ENCODE data around the gene RASL10A.

Gene RASL10A

GRCh38 chr22:29291215-29291614 lies 24.3 kb downstream of the RASL10A start:
- DNase-seq (ENCODE audit: extremely low read depth, low read depth), result no peak
- no peak for TF ChIP-seq CTCF (IDR thresholded peaks at IDR 0.05; ENCODE audit: low read depth, low read length)

- TF ChIP-seq CTCF (IDR thresholded peaks at IDR 0.05; ENCODE audit: low read depth, low read length), result no peak
- no peak for DNase-seq (ENCODE audit: extremely low read depth, low read depth)
These were observed 25.4 kb downstream of the RASL10A start for GRCh38 chr22:29290061-29290460.

GRCh38 chr22:29288837-29289236 lies 26.7 kb downstream of the RASL10A start:
- TF ChIP-seq CTCF (IDR thresholded peaks at IDR 0.05; ENCODE audit: low read depth, low read length), result no peak

GRCh38 chr22:29284196-29284595 lies 31.3 kb downstream of the RASL10A start:
- no peak for TF ChIP-seq CTCF (IDR thresholded peaks at IDR 0.05; ENCODE audit: low read depth, low read length)
- no peak for DNase-seq (ENCODE audit: extremely low read depth, low read depth)

More at GRCh38 chr22:29288837-29289236, 26.7 kb downstream of the RASL10A start:
- DNase-seq (ENCODE audit: extremely low read depth, low read depth), result no peak

- no peak for TF ChIP-seq CTCF (IDR thresholded peaks at IDR 0.05; ENCODE audit: low read depth, low read length)
- no peak for DNase-seq (ENCODE audit: extremely low read depth, low read depth)
These were observed 37.6 kb downstream of the RASL10A start for GRCh38 chr22:29277927-29278326.

GRCh38 chr22:29275819-29276565 lies 39.5 kb downstream of the RASL10A start:
- no peak for DNase-seq (ENCODE audit: extremely low read depth, low read depth)
- TF ChIP-seq CTCF (IDR thresholded peaks at IDR 0.05; ENCODE audit: low read depth, low read length), result no peak

GRCh38 chr22:29275167-29275566 lies 40.3 kb downstream of the RASL10A start:
- DNase-seq (ENCODE audit: extremely low read depth, low read depth), result no peak
- no peak for TF ChIP-seq CTCF (IDR thresholded peaks at IDR 0.05; ENCODE audit: low read depth, low read length)

Measured in AG09319 (cell line).